Esophagus squamous epithelium (tissue), 5 donors: ENCODE data around the gene SP100. TPM values are rescaled to one million over a fixed set of nuclear protein-coding genes. Genes with fewer than 3 reads are reported as not detected.
"Not testable (repeated sequence)": the region's sequence is repeated elsewhere in the genome, so short reads cannot be mapped to it uniquely, and the experiment has no call there.

Source experiments
- DNase-seq: peaks from one replicate; lab custom pipeline; 2025; lab: John Stamatoyannopoulos, UW
- H3K27ac ChIP-seq, 4 donors: fragments of 200-600 bp; sonication (generic); one replicate each; pipeline ENCODE4 v1.5.1; 2016 to 2019; ENCODE audit warnings: mild to moderate bottlenecking in 1 of 4
- H3K27me3 ChIP-seq, 4 donors: fragments of 200-600 bp; sonication (generic); 1 replicate in 3 of 4; 2 replicates in 1 of 4; pipeline versions ENCODE4 v1.5.1 to v1.6.0; 2017 to 2021; ENCODE audit warnings: antibody characterized with exemption in 1 of 4
- H3K36me3 ChIP-seq, 3 donors: fragments of 200-600 bp; sonication (generic); one replicate each; pipeline ENCODE4 v1.5.1; 2016 to 2019
- H3K4me1 ChIP-seq, 3 donors: fragments of 200-600 bp; sonication (generic); one replicate each; pipeline ENCODE4 v1.5.1; 2017 to 2019
- H3K4me3 ChIP-seq, 4 donors: fragments of 200-600 bp; sonication (generic); 1 replicate in 3 of 4; 2 replicates in 1 of 4; pipeline ENCODE4 v1.5.1; 2016 to 2019; ENCODE audit warnings: mild to moderate bottlenecking in 2 of 4, moderate library complexity in 1 of 4
- H3K9me3 ChIP-seq, 3 donors: fragments of 200-600 bp; sonication (generic); one replicate each; pipeline ENCODE4 v1.5.1; 2016 to 2019
- CTCF ChIP-seq, 6 experiments: fragments of 450-650 bp in 4 of 6; fragments of 200-600 bp in 2 of 6; sonication (generic) in 2 of 6; IDR thresholded peaks; one replicate each; pipeline ENCODE4 v1.5.1; 2016 to 2019; ENCODE audit warnings: antibody characterized with exemption in 6 of 6, mild to moderate bottlenecking in 4 of 6, moderate library complexity in 4 of 6
- POLR2A ChIP-seq, 4 donors: fragments of 450-650 bp; IDR thresholded peaks; one replicate each; pipeline ENCODE4 v1.6.1; 2017; ENCODE audit warnings: antibody characterized with exemption in 4 of 4, mild to moderate bottlenecking in 4 of 4, moderate library complexity in 3 of 4
- WGBS, 2 donors: methylation state at CpG; one replicate each; pipeline ENCODE4 v1.1.5; 2018; 5-methylcytosine and 5-hydroxymethylcytosine counted together
- intact Hi-C: fragments of 100-400 bp; cut with DNase I; formaldehyde crosslinking; loops from one replicate; pipeline ENCODE4 v1.15.0; 2022
- total RNA-seq, 4 donors: library from RNA; depleted of rRNA; stranded (reverse); fragments of >200 nt; gene quantifications; one replicate each; pipeline ENCODE4 v1.1.0, GENCODE V29; 2016
- donor health status: DM: yes; HTN: yes; CAD: no.

Gene SP100
- total RNA-seq, 4 donors from 2014 or later, result 17.8 to 69.0 (median 45.5) TPM

GRCh38 chr2:230475143-230475542, 59.1 kb downstream of the SP100 start:
- DNase-seq, result no peak
- Histone ChIP-seq H3K4me1 (peaks cover 0 to 6% (median 0%) of the 10 kb centered on the region in 3 donors), H3K4me3 (no peak overlapping the region), H3K36me3 (peaks cover 0 to 82% (median 0%) of the 10 kb centered on the region in 3 donors), H3K27me3 (no peaks in the 10 kb centered on the region), H3K9me3 (no peaks in the 10 kb centered on the region), H3K27ac (no peak overlapping the region)
- intact Hi-C loops, result no loop called here
- 82 to 90% methylated on average over 1 of the region's 1 CpG for WGBS, 2 donors
- TF ChIP-seq POLR2A (IDR thresholded peaks at IDR 0.05), result no peak
- TF ChIP-seq CTCF (IDR thresholded peaks at IDR 0.05), result no peak

DNA sequence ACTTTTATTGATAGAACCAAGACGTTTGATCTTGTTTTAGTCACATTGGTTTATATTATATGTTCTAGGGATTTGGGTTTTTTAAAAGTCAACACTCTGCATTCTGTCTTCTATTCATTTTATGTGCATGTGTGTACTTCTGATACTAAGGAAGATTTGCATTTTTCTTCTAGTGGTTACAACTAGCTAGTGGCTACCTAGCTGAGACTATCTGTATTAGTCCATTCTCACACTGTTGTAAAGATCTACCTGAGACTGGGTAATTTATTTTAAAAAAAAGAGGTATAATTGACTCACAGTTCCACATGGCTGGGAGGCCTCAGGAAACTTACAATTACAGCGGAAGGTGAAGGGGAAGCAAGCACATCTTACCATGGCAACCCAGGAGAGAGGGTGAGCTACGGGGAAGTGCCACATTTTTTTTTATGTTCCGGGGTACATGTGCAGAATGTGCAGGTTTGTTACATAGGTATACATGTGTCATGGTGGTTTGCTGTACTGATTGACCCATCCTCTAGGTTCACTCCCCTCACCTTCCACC, 69.9 kb downstream of the SP100 start:
- H3K27me3 ChIP-seq, result no peaks in the 10 kb centered on the region
- H3K36me3 ChIP-seq, result peaks cover 0 to 73% (median 5%) of the 10 kb centered on the region in 3 donors
- 92% methylated on average over 4 of the region's 4 CpGs for WGBS, 2 donors
- no peaks in the 10 kb centered on the region for H3K9me3 ChIP-seq
- H3K4me1 ChIP-seq, result no peaks in the 10 kb centered on the region
- intact Hi-C loops, result no loop called here
- H3K4me3 ChIP-seq, result no peak overlapping the region
- TF ChIP-seq CTCF (IDR thresholded peaks at IDR 0.05), result no peak
- no peak for TF ChIP-seq POLR2A (IDR thresholded peaks at IDR 0.05)
- DNase-seq, result no peak
- no peak overlapping the region for H3K27ac ChIP-seq

DNA sequence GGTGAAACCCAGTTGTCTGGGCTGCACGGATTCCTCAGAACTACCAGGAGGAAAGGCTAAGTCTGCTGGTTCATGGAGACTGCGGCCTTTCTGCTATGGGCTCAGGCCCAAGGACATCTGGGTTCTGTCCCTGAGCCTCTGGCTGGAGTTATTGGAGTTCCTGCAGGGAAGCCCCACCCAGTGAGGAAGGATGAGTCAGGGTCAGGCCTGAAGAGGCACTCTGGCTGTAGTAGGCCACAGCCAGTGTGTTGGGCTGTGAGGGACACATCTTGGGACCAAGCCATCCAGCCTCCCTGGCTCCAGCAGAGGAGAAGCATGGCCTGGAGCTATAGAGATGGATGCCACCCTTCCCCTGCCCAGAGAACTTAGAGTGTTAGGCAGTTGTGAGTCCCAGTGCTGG, 75.2 kb downstream of the SP100 start:
- H3K4me3 ChIP-seq, H3K9me3 ChIP-seq, H3K27ac ChIP-seq, H3K27me3 ChIP-seq, intact Hi-C loops, H3K4me1 ChIP-seq, DNase-seq: not testable (repeated sequence)
- peaks cover 0 to 93% (median 10%) of the 10 kb centered on the region in 3 donors for H3K36me3 ChIP-seq
- WGBS, 2 donors, result 20% methylated on average over 1 of the region's 2 CpGs; no CpG with 5 or more reads in 1 of the 2 donors

DNA sequence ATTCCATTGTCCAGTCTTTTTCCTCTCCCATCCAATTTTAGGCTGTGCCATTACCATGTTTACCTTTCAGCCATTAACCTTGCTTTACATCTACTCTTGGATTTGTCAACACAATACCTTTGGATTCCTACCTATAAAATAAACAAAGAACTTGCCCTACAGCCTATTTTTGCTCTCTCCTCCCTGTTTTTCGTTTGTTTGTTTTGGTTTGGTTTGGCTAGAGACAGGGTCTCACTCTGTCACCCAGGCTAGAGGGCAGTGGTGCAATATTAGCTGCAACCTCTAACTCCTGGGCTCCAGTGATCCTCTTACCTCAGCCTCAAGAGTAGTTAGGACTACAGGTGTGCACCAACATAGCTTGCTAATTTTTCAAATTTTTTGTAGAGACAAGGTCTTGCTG, 76.1 kb downstream of the SP100 start:
- Histone ChIP-seq H3K27ac (no peak overlapping the region), H3K9me3 (no peaks in the 10 kb centered on the region), H3K27me3 (no peaks in the 10 kb centered on the region), H3K36me3 (peaks cover 0 to 96% (median 6%) of the 10 kb centered on the region in 3 donors), H3K4me1 (no peaks in the 10 kb centered on the region), H3K4me3 (no peak overlapping the region)
- 29 to 30% methylated on average over 1 of the region's 1 CpG for WGBS, 2 donors
- TF ChIP-seq POLR2A (IDR thresholded peaks at IDR 0.05) (no peak), CTCF (IDR thresholded peaks at IDR 0.05) (no peak)
- no peak for DNase-seq
- intact Hi-C loops, result no loop called here

DNA sequence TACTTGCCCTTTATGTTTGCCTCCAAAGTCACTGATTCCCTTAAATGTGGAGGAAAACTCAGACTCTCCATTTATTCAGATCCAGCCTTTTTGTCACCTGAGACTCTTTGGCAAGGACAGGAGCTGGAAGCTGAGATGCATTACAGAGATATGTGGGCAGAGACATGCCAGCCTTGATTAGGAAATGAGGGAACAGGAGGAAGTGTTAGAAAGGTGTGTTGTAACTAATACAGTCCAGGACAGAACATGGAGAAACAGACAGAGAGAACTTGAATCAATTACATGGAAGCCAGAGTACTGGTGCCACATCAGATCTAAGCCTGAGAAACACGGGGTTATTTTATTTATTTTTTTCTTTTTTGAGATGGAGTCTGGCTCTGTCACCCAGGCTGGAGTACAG, 79.0 kb downstream of the SP100 start:
- DNase-seq, result no peak
- intact Hi-C loops, result no loop called here
- Histone ChIP-seq H3K36me3 (peaks cover 4 to 92% (median 6%) of the 10 kb centered on the region in 3 donors), H3K27ac (no peak overlapping the region), H3K4me3 (no peak overlapping the region), H3K9me3 (no peaks in the 10 kb centered on the region), H3K27me3 (no peaks in the 10 kb centered on the region), H3K4me1 (no peaks in the 10 kb centered on the region)
- WGBS, 2 donors, result 76 to 87% methylated on average over 1 of the region's 1 CpG
- TF ChIP-seq POLR2A (IDR thresholded peaks at IDR 0.05) (no peak), CTCF (IDR thresholded peaks at IDR 0.05) (no peak)

DNA sequence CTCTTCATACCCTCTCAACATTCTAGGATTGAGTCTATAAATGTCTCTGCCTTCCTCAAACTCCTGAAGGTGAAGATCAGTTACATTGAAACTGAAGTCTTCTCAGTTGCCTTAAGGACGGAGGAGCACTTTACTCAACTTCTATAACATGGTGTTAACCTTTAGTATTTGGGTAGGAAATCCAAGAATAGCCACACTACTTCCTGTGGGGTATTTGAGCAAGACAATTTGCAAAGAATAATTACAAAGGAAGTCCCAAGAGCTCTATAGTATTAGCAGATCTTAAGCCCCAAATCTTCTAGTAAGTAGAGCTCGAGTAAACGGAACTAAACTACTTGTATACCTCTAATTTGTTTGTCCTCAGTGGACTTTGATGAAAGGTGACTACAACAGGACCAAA, 80.9 kb downstream of the SP100 start:
- no peak for DNase-seq
- H3K4me3 ChIP-seq, result no peak overlapping the region
- no peak overlapping the region for H3K27ac ChIP-seq
- intact Hi-C loops, result no loop called here
- H3K27me3 ChIP-seq, result no peaks in the 10 kb centered on the region
- WGBS, 2 donors, result 59 to 77% methylated on average over 3 of the region's 3 CpGs
- peaks cover 4 to 92% (median 6%) of the 10 kb centered on the region in 3 donors for H3K36me3 ChIP-seq
- no peaks in the 10 kb centered on the region for H3K9me3 ChIP-seq
- TF ChIP-seq POLR2A (IDR thresholded peaks at IDR 0.05) (no peak), CTCF (IDR thresholded peaks at IDR 0.05) (no peak)
- H3K4me1 ChIP-seq, result no peaks in the 10 kb centered on the region
